ENCODE data around the gene SOX5.
"Not testable (repeated sequence)": the region's sequence is repeated elsewhere in the genome, so short reads cannot be mapped to it uniquely, and the experiment has no call there.

SOX5 gene

DNA sequence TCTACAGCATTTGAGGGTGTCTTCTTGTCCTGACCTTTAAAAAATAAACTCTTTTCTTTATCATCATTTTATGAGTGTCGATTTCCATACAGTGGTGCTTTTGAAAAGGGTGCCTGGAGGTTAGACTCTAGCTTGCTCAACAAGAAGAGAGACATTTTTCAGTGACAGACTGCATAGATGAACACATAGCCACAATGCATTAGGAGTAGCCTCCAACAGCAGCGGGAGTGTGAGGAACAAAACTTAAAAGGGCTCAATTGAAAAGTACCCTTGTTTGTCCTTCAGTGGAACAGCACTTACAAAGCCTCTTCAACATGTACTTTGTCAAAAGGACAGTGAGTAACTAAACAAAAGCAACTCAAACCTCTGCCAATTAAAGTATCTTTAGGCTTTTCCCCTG lies 119.3 kb downstream of the SOX5 start:
- no peak for DNase-seq

- no peak for DNase-seq
Measured at GRCh38 chr12:23827353-23827752, 122.1 kb downstream of the SOX5 start.

DNA sequence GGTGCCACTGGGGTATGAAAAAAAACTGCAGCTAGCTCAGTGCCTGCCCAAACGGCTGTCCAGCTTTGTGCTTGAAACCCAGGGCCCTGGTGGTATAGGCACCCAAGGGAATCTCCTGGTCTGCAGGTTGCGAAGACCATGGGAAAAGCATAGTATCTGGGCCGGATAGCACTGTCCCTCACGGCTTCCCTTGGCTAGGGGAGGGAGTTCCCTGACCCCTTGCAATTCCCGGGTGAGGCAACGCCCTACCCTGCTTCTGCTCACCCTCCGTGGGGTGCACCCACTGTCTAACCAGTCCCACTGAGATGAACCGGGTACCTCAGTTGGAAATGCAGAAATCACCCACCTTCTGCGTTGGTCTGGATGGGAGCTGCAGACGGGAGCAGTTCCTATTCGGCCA lies 124.3 kb downstream of the SOX5 start:
- DNase-seq, result not testable (repeated sequence)

DNA sequence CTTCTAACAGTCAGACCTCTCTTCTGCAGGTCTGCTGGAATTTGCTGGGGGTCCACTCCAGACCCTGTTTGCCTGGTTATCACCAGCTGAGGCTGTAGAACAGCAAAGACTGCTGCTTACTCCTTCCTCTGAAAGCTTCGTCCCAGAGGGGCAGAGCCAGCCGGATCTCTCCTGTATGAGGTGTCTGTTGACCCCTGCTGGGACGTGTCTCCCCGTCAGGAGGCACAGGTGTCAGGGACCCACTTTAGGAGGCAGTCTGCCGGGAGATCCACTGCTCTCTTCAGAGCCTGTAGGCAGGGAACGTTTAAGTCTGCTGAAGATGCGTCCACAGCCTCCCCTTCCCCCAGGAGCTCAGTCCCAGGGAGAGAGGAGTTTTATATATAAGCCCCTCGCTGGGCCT lies 125.1 kb downstream of the SOX5 start:
- no peak for DNase-seq

GRCh38 chr12:23822883-23823282 lies 126.6 kb downstream of the SOX5 start:
- not testable (repeated sequence) for DNase-seq

DNA sequence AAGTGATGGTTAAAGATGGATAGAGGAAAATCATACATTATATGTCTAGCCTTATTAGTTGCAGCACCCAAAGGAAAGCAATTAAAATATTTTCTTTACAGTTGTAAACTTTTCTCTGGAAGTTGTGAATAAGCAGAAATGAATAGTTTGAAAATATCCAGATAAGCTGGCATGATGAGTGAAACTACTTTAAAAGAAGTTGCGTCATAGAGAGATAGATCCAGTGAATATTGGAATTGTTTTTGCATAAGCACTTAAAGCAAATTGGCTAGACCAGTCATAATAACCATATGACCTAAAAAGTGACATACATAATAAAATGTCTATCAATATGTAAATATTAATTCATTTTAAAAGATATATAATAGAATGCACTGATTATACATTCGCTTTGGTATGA lies 132.1 kb downstream of the SOX5 start:
- no peak for DNase-seq

DNA sequence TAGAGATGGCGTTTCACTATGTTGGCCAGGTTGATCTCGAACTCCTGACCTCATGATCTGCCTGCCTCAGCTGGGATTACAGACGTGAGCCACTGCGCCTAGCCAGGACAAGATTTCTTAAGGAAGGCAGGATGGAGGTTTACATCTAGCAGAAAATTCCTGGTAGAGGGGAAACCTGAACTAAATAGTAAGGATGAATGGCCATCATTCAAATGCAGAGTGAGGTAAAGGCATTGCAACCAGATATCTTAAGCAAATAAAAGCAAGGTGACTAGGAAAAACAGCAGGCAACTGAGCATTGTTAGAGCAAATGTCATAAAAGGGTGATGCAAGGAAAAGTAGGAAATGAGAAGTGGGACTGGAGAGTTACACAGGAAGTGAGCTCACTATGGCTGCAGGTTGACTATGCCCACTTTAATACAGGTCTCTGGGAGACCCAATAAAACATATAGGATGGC lies 133.0 kb downstream of the SOX5 start:
- DNase-seq, result no peak

GRCh38 chr12:23815810-23816209 lies 133.7 kb downstream of the SOX5 start:
- no peak for DNase-seq

GRCh38 chr12:23813206-23813605 lies 136.3 kb downstream of the SOX5 start:
- DNase-seq, result no peak

DNA sequence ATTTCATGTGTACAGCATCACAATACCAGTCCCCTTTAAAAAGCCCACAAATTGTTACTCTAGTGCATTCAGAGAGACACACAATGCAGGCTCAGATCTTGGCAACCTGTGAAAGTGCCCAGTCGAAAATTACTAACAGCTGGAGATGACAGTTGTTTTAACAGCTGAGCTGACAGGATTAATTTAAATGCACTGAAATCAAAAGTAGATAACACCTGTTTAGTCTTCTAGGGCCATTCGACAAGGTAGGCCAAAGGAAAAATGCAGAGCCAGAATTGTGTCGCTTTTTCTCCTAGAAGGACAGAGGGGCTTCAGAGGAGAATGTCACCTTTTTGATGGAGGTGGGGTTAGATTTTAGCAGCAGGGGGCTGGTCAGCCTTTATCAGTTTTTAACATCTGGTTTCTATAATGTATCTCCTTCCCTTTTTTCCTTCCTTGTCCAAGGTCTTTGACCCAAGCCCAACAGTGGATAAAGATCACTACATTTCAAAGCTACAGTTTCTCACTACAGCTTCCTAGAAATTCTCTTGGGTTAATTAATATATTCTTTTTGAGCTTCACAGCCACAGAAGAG lies 139.1 kb downstream of the SOX5 start:
- no peak for DNase-seq

DNA sequence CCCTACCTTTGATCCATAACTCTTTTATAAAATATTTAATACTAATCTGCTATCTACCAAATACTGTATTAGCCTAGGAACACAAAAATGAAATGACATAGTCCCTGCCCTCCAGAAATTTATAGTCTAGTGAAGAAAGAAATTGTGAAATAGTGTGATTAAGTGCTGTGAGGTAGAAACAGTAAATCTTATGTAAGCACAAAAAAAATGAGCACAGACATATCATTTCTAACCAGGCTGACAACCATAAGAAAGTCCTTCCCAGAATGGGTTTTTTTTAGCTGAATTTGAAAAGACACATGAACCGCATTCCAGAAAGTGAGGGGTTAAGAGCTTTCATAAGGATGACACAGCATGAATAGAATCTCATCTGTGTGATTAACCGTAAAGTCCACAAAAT lies 145.9 kb downstream of the SOX5 start:
- DNase-seq, result no peak

DNA sequence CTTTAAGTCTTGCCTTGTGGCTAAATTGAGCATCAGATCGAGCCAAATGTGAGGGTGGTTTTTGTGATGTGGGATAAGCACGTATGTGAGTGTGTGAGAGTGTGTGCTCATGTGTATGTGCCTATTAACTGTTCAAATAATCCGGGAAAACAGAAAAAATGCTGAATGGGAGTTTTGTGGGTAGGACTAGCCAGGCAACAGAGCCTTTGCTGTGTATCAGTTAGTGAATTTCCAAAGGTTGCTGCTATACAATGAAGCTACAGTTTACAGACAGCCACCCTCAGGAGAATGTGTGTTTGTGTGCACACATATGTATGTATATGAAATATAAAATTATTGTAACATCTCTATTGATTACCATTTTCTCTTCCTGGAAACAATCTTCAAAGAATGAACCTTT lies 154.0 kb downstream of the SOX5 start:
- no peak for DNase-seq

- no peak for DNase-seq
Measured at GRCh38 chr12:23781118-23781517, 168.4 kb downstream of the SOX5 start.

DNA sequence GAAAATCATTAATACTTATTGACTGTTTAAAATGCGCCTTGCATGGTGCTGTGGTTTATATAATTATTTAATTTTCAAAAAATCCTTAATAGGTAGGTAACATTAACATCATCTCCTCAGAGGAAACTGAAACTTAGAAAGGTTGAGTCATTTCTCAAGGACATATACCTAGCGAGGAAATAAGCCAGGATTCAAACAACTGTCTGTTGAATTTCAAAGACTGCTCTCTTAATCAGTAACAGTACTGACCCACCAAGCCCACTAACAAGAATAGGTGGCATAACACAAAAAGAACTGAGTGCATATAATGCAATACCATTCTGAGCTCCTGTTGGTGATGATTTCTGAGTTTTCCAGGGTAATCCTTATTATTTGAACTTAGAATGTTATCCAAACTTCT lies 174.3 kb downstream of the SOX5 start:
- no peak for DNase-seq

DNA sequence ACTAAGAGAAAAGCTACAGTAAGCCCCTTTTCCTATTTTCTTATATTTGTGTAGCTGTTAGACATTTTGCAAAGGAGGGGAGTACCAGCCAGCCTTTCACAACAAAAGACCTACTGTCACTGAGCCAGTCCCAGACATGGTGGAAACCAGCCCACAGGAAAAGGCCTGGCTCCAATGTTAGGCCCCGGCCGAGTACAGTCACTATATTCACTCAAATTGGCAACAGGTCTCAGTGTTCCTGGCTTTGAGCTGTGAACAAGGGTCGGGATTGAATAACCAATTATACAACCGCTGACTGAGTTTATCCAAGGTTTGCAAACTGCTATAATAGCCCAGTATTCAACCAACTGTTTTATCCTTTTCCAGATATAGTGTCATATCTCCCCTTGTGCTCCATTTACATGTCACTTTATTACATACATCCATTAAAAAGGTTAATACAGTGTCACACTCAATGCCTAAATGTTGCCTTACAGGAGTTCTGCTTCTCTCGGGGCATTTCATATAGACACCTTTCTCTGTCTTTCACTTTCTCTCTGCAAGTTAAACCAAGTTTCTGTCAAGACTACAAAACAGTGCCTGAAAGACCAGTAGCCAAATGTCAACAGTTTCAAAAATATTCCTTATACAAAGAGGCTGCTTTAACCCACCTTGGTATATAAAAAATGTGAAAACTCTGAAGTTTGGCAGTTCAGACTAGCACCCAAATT lies 178.1 kb downstream of the SOX5 start:
- DNase-seq, result no peak

DNA sequence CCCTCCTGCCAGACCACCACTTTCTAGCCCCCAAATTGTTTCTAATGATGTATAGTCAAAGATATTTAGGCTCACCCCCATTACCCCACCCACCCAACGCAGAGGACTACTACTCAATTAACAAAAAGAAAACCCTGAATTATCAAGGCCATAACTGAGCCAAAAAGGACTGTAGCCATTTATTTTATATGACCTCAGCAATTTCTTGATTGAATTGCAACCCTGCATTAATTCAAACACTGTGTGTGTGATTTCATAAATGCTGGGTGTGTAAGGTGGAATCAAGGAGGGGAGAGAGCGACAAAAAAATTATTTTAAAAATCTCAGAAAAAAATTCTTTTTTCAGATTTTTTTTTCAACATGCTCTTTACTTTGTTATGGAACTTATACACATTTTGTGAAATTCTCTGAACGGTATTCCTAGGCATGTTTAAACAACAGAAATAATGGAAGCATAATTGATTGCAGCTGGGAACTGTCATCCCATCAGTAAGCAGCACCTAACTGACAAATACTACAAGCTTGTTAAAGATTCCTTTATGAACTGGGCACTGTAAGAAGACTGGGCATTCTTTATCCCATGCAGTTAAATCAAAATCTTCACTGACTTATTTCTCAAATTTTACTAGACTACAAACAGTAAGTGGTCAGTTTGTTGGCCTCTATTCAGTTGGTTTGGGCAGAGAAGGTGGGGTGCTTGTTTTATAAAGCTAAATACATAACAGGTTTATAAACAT lies 179.1 kb downstream of the SOX5 start:
- DNase-seq, result no peak

DNA sequence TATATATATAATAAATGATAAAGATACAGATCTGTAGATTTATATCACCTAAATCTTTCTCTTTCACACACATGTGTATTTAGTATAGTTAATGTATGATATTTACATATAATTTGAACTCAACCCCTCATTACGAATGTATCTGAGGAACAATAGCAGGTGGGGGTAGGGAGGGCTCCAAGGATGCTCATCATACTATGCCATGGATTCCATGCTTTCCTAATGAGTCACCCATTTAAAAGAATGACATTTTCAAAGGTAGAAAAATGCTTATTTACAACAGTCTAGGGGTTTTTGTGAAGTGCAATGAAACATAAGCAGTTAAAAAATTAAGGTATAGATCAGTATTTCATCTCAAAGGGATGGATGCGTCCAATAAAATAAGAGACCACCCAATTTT lies 181.6 kb downstream of the SOX5 start:
- DNase-seq, result no peak

DNA sequence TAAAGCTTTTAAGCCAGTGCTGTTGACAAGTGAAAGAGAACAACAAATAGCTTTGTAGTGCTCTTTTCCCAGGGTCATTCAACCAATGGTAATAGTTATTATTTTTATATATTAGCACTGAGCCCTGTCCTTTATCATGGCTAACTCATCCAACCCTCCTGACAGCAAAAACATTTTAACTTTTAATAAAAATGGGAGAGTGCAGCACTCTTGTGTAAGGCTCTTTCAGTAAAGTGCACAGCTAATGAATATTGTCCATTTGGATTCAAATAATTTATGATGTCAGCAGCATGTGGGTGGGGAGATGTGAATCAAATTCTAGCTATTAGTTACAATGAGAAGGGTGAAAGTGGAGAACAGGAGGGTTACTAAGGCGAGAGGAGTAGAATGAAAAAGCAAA lies 185.7 kb downstream of the SOX5 start:
- DNase-seq, result no peak

GRCh38 chr12:23760495-23760894 lies 189.0 kb downstream of the SOX5 start:
- no peak for DNase-seq

- no peak for DNase-seq
Measured at GRCh38 chr12:23758608-23759007, 190.9 kb downstream of the SOX5 start.

DNA sequence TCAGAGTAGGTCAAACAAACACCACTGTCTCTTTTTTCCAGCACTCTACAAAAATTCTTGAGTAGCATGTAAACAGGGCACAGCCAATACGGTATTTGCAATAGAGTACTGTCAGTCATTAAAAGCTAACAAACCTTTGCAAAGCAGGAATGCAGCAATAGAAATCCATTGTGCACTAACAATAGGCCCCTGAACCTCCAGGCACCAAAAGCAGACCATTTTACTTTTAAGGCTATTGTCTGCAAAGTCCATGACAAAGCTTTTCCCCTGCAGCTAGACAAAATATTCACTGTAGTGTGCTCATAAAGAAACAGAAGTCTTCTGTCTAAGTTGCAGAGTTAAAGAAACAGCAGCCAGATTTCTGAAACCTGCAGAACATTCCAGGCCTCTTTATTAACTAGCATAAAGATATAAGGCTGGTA lies 191.9 kb downstream of the SOX5 start:
- DNase-seq, result no peak

GRCh38 chr12:23756416-23756815 lies 193.1 kb downstream of the SOX5 start:
- DNase-seq, result no peak

DNA sequence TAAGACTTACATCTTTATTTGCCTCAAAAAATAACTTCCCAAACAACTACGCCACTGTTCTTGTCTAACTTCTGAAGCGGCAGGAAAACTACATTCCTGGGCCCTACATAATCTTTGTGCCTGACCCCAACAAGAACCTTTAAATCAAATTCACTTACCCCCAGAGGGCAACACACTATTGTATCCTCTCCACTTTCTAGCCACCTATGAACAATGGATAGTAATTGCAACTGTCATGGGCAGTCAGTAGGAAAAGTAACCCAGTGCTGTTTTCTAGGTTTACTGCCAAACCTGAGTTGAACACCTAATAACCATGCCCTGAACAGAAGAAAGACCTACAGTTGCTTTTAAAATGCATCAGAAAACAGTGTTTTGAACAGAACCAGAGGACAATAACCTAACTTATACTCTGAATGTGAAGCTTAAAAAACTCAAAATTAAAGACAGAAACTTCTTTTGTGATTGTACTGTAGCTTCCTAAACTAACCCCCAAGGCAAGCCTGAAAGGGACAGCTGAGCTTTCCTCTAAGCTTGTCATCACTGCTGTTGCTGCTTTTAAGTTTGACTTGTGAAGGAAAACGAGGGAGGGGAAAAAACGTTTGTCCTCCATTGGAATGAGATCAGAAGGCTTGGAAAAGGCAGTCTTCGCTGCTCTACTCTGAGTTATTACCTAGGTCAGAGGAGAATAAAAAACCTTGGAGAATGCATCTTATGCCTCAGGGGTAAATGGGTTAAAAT lies 195.7 kb downstream of the SOX5 start:
- no peak for DNase-seq

DNA sequence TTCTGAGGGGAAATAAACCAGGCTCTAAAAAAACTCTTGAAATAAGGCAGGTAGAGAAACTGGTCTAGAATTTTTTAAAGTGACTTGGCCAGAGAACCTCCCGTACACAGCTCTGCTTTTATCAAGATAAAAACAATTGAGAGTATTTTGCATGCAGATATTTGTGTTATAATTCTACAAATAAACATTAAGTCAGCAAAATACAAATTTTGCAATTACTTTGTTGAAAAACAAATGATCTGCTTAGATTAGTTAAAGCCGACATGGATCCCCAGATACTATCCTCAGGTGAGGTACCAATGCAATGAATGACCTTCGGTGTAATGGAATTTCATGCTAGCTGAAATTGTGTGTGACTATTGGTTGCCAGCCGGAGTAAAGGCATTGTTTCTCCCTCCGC lies 197.2 kb downstream of the SOX5 start:
- DNase-seq, result no peak

Data from CD4-positive, alpha-beta T cell treated with Interferon alpha-2 for 1 hour (primary cell).